CD14-positive monocyte (primary cell): ENCODE results near the gene KIAA1549. TPM values are rescaled to one million over a fixed set of nuclear protein-coding genes. Genes with fewer than 3 reads are reported as not detected.

ENCODE experiments used
- DNase-seq, 3 donors: peaks; one replicate each; pipeline ENCODE4 v3.0.0-alpha.2; 2011 to 2022
- H2AFZ ChIP-seq: 2 replicates; pipeline ENCODE4 v1.6.0; 2012; ENCODE audit warnings: mild to moderate bottlenecking, low read depth, low read length, inconsistent platforms; ENCODE audit not compliant: insufficient read depth, poor library complexity, severe bottlenecking
- H3K27ac ChIP-seq, 2 donors: 1 replicate in 1 of 2; 2 replicates in 1 of 2; pipeline ENCODE4 v1.5.1; 2012 to 2013; ENCODE audit warnings: low read length in 2 of 2, control low read depth in 1 of 2, inconsistent platforms in 1 of 2, low read depth in 1 of 2, mild to moderate bottlenecking in 1 of 2
- H3K27me3 ChIP-seq, 2 donors: one replicate each; pipeline versions ENCODE4 v1.6.0 to v1.6.1; 2011 to 2013; ENCODE audit warnings: low read length in 2 of 2; ENCODE audit not compliant: control insufficient read depth in 2 of 2, insufficient read depth in 2 of 2
- H3K36me3 ChIP-seq, 2 donors: replicated peaks in 1 of 2; 1 replicate in 1 of 2; 2 replicates in 1 of 2; pipeline versions ENCODE4 v1.5.1 to v1.6.1; 2012 to 2013; ENCODE audit warnings: low read length in 2 of 2, control low read depth in 1 of 2, inconsistent platforms in 1 of 2, mild to moderate bottlenecking in 1 of 2; ENCODE audit not compliant: insufficient read depth in 2 of 2, control insufficient read depth in 1 of 2
- H3K4me1 ChIP-seq, 2 donors: 1 replicate in 1 of 2; 2 replicates in 1 of 2; pipeline versions ENCODE4 v1.5.1 to v1.6.1; 2012 to 2013; ENCODE audit warnings: low read length in 2 of 2, control low read depth in 1 of 2, inconsistent platforms in 1 of 2, mild to moderate bottlenecking in 1 of 2, moderate library complexity in 1 of 2; ENCODE audit not compliant: insufficient read depth in 2 of 2, control insufficient read depth in 1 of 2
- H3K4me2 ChIP-seq: replicated peaks from 2 replicates; pipeline ENCODE3; 2012; ENCODE audit warnings: low read length, moderate library complexity, mild to moderate bottlenecking; ENCODE audit not compliant: poor library complexity, severe bottlenecking; ENCODE audit errors: extremely low read depth
- H3K4me3 ChIP-seq, 3 experiments: fragments of 200-600 bp in 1 of 3; sonication (generic) in 1 of 3; replicated peaks in 1 of 3; 1 replicate in 2 of 3; 2 replicates in 1 of 3; pipeline ENCODE4 v1.5.1; 2011 to 2013; ENCODE audit warnings: low read length in 3 of 3, mild to moderate bottlenecking in 3 of 3, control low read depth in 2 of 3, low read depth in 2 of 3, inconsistent platforms in 1 of 3, moderate library complexity in 1 of 3
- H3K79me2 ChIP-seq: 2 replicates; pipeline ENCODE4 v1.6.0; 2012; ENCODE audit warnings: mild to moderate bottlenecking, control low read depth, inconsistent platforms, low read length, moderate library complexity; ENCODE audit not compliant: insufficient read depth
- H3K9ac ChIP-seq: 2 replicates; pipeline ENCODE4 v1.6.0; 2017; ENCODE audit warnings: low read length, mild to moderate bottlenecking; ENCODE audit not compliant: insufficient read depth, poor library complexity, severe bottlenecking
- H3K9me3 ChIP-seq, 2 donors: replicated peaks in 1 of 2; 1 replicate in 1 of 2; 2 replicates in 1 of 2; pipeline versions ENCODE4 v1.5.1 to v1.6.1; 2012 to 2013; ENCODE audit warnings: low read length in 2 of 2, control low read depth in 1 of 2; ENCODE audit not compliant: control insufficient read depth in 1 of 2, insufficient read depth in 1 of 2
- H4K20me1 ChIP-seq: 2 replicates; pipeline ENCODE4 v1.6.0; 2012; ENCODE audit warnings: mild to moderate bottlenecking, low read length, control low read depth, moderate library complexity; ENCODE audit not compliant: insufficient read depth
- H3K27ac Mint-ChIP-seq, 7 donors: one replicate each; pipeline ENCODE4 v1.8.0; 2020; ENCODE audit warnings: mild to moderate bottlenecking in 7 of 7, mixed read lengths in 7 of 7, moderate library complexity in 6 of 7, inconsistent platforms in 2 of 7
- H3K27me3 Mint-ChIP-seq, 3 donors: one replicate each; pipeline ENCODE4 v1.8.0; 2021 to 2022; ENCODE audit warnings: low read depth in 3 of 3, mild to moderate bottlenecking in 3 of 3, mixed read lengths in 3 of 3, moderate library complexity in 3 of 3, inconsistent platforms in 1 of 3
- H3K36me3 Mint-ChIP-seq, 2 donors: one replicate each; pipeline ENCODE4 v1.8.0; 2020; ENCODE audit warnings: mixed read lengths in 2 of 2, inconsistent platforms in 1 of 2, mild to moderate bottlenecking in 1 of 2
- H3K4me1 Mint-ChIP-seq: one replicate; pipeline ENCODE4 v1.8.0; 2020; ENCODE audit warnings: mild to moderate bottlenecking, mixed read lengths
- H3K4me3 Mint-ChIP-seq, 2 donors: one replicate each; pipeline ENCODE4 v1.8.0; 2020; ENCODE audit warnings: mild to moderate bottlenecking in 2 of 2, mixed read lengths in 2 of 2, moderate library complexity in 1 of 2
- H3K9me3 Mint-ChIP-seq, 7 donors: one replicate each; pipeline ENCODE4 v1.8.0; 2020 to 2022; ENCODE audit warnings: mixed read lengths in 7 of 7, mild to moderate bottlenecking in 6 of 7, moderate library complexity in 6 of 7, inconsistent platforms in 2 of 7
- CTCF ChIP-seq: fragments of 200-600 bp; IDR thresholded peaks from one replicate; pipeline ENCODE4 v1.8.0; 2022; ENCODE audit warnings: antibody characterized with exemption, mild to moderate bottlenecking
- WGBS: methylation state at CpG from one replicate; pipeline ENCODE4 v1.1.5; 2013; ENCODE audit warnings: missing lambda C conversion rate; ENCODE audit not compliant: insufficient coverage; 5-methylcytosine and 5-hydroxymethylcytosine counted together
- intact Hi-C, 2 donors: fragments of 100-400 bp; cut with micrococcal nuclease; formaldehyde crosslinking; loops; one replicate each; pipeline versions ENCODE4 v1.15.0 to v1.15.1; 2023
- polyA plus RNA-seq, 3 donors: library from polyadenylated mRNA; depleted of rRNA in 1 of 3; unstranded in 2 of 3; stranded (reverse) in 1 of 3; fragments of 300-500 nt in 2 of 3; fragments of >200 nt in 1 of 3; fragmentation: Illumina TruSeq in 2 of 3; gene quantifications; 1 replicate in 2 of 3; 2 replicates in 1 of 3; pipeline ENCODE4 v1.2.3, GENCODE V29; 2012 to 2021

The KIAA1549 gene
- polyA plus RNA-seq, 3 donors = 0.03 TPM; not detected in 1

DNA sequence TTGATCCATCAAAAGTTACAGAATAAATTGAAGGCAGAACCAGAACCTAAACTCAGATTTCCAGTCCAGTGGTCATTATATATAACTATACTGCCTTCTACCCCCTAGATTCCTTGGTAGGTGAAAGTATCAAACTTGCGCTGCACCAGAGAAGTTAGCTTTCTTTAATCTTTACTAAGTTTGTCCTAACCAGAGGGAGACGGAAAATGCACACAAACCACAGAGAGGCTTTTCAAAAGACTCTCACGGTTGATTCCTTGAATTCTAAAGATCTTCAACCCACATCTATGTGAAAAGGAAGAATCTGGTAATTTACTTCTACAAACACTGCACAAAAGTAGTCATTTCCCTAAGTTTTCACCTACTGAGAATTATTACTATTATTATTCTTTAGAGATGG, 18.2 kb upstream of the KIAA1549 start:
- Mint-ChIP-seq H3K4me1 (no peaks in the 10 kb centered on the region), H3K9me3 (peaks cover 0 to 16% (median 9%) of the 10 kb centered on the region in 7 donors), H3K36me3 (no peaks in the 10 kb centered on the region), H3K27ac (no peak overlapping the region), H3K4me3 (no peak overlapping the region), H3K27me3 (no peaks in the 10 kb centered on the region)
- Histone ChIP-seq H3K4me3 (no peak overlapping the region), H3K27me3 (no peaks in the 10 kb centered on the region), H2AFZ (no peak overlapping the region), H4K20me1 (no peaks in the 10 kb centered on the region), H3K4me2 (no peak overlapping the region), H3K4me1 (no peaks in the 10 kb centered on the region), H3K36me3 (no peaks in the 10 kb centered on the region), H3K27ac (no peak overlapping the region), H3K9me3 (no peaks in the 10 kb centered on the region), H3K79me2 (no peaks in the 10 kb centered on the region), H3K9ac (no peak overlapping the region)
- no peak for TF ChIP-seq CTCF
- intact Hi-C loops = no loop called here
- DNase-seq = no peak
- no CpG with 5 or more reads among the region's 3 CpGs for WGBS

DNA sequence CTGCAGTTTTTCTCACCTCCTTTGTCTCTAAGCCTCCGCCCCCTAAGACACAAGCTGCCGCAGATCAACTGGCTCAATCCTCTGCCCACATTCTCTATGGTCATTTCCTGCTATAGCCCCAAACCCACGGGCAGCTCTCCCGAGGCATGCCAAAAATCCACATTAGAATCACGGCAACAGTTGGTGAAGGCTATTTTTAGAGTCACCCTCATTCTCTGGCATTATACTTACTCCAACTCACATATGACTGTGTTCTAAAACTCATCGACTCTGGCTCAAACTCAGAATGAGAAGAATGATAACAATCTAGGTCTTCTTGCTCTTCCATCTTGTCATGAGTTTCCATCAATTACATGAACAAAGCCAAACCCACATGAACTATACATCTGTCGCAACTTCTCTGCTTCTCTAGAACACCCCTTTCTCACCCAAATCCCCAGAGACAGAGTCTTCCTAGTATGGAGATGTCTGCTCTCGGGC, 10.9 kb upstream of the KIAA1549 start:
- Histone ChIP-seq H3K4me1 (no peaks in the 10 kb centered on the region), H3K9me3 (peaks cover 0 to 8% of the 10 kb centered on the region in 2 donors), H3K9ac (no peak overlapping the region), H3K4me3 (no peak overlapping the region), H3K36me3 (no peaks in the 10 kb centered on the region), H3K79me2 (no peaks in the 10 kb centered on the region), H3K4me2 (no peak overlapping the region), H3K27ac (no peak overlapping the region), H2AFZ (no peak overlapping the region), H3K27me3 (no peaks in the 10 kb centered on the region), H4K20me1 (no peaks in the 10 kb centered on the region)
- no peak for DNase-seq
- H3K4me3 Mint-ChIP-seq = no peak overlapping the region
- H3K4me1 Mint-ChIP-seq = no peaks in the 10 kb centered on the region
- peaks cover 1 to 13% (median 6%) of the 10 kb centered on the region in 7 donors for H3K9me3 Mint-ChIP-seq
- WGBS = 78% methylated on average over 4 of the region's 8 CpGs
- intact Hi-C loops = no loop called here
- no peak overlapping the region for H3K27ac Mint-ChIP-seq
- no peak for TF ChIP-seq CTCF
- peaks cover 0 to 3% (median 0%) of the 10 kb centered on the region in 3 donors for H3K27me3 Mint-ChIP-seq
- H3K36me3 Mint-ChIP-seq = no peaks in the 10 kb centered on the region
